Lung (tissue), 16 donors: ENCODE data around the gene SLIT1. TPM values are rescaled to one million over a fixed set of nuclear protein-coding genes. Genes with fewer than 3 reads are reported as not detected.
A peak's percentile ranks its signal among the peaks of the same experiment; 100 is the strongest.

Source experiments
- ATAC-seq: fragments of 200-7000 bp; cut with Tn5 transposase; one replicate; pipeline ENCODE4 v1.9.1; 2020; ENCODE audit warnings: moderate number of reproducible peaks; ENCODE audit not compliant: insufficient read depth, low FRiP score
- DNase-seq, 3 donors: peaks; one replicate each; pipeline ENCODE4 v3.0.0-alpha.2; 2013 to 2017
- H3K27ac ChIP-seq, 2 donors: one replicate each; pipeline ENCODE4 v1.5.1; 2013; ENCODE audit warnings: mild to moderate bottlenecking in 2 of 2, moderate library complexity in 2 of 2, control low read depth in 1 of 2, inconsistent platforms in 1 of 2, low read depth in 1 of 2, low read length in 1 of 2
- H3K27me3 ChIP-seq, 3 donors: one replicate each; pipeline ENCODE4 v1.5.1; 2013; ENCODE audit warnings: low read length in 2 of 3; ENCODE audit not compliant: control insufficient read depth in 3 of 3, insufficient read depth in 3 of 3
- H3K36me3 ChIP-seq, 4 donors: one replicate each; pipeline ENCODE4 v1.5.1; 2013; ENCODE audit warnings: low read length in 4 of 4, mild to moderate bottlenecking in 1 of 4, moderate library complexity in 1 of 4; ENCODE audit not compliant: control insufficient read depth in 4 of 4, insufficient read depth in 4 of 4
- H3K4me1 ChIP-seq, 5 donors: one replicate each; pipeline ENCODE4 v1.5.1; 2013; ENCODE audit warnings: low read length in 5 of 5, mild to moderate bottlenecking in 2 of 5, moderate library complexity in 1 of 5; ENCODE audit not compliant: control insufficient read depth in 5 of 5, insufficient read depth in 5 of 5
- H3K4me3 ChIP-seq: one replicate; pipeline ENCODE4 v1.5.1; 2013; ENCODE audit warnings: mild to moderate bottlenecking, control low read depth, moderate library complexity
- H3K9ac ChIP-seq, 2 donors: one replicate each; pipeline ENCODE4 v1.5.1; 2013; ENCODE audit warnings: low read length in 2 of 2, control low read depth in 1 of 2; ENCODE audit not compliant: insufficient read depth in 1 of 2
- H3K9me3 ChIP-seq, 4 donors: one replicate each; pipeline ENCODE4 v1.5.1; 2013; ENCODE audit warnings: low read length in 3 of 4, mild to moderate bottlenecking in 1 of 4, moderate library complexity in 1 of 4; ENCODE audit not compliant: control insufficient read depth in 4 of 4, insufficient read depth in 3 of 4
- WGBS, 2 donors: extraction: QIAGEN DNeasy Blood & Tissue Kit; methylation state at CpG; one replicate each; pipeline ENCODE4 v1.1.7; 2013; 5-methylcytosine and 5-hydroxymethylcytosine counted together
- long read RNA-seq, 5 donors: transcript quantifications; one replicate each; lab custom pipeline, GENCODE V29; 2026
- polyA plus RNA-seq, 2 donors: library from polyadenylated mRNA; stranded (reverse); fragments of 200-250 nt; gene quantifications; one replicate each; pipeline ENCODE4 v1.2.1, GENCODE V29; 2013
- total RNA-seq, 2 donors: library from RNA; depleted of rRNA in 1 of 2; stranded (reverse); fragments of >200 nt in 1 of 2; gene quantifications; one replicate each; pipeline ENCODE4 v1.2.1, GENCODE V29; 2014 to 2021
- TF ChIP-seq, protein P1 (sequence below): IDR thresholded peaks from 2 replicates; pipeline ENCODE4 v1.5.1; 2012; ENCODE audit warnings: mild to moderate bottlenecking; ENCODE audit errors: control extremely low read depth, extremely low read depth
- donor health status: control.
- donor health status: control.
- donor health status: Bipolar disorder and iron deficiency.
- donor health status: healthy.
- donor health status: DM: yes; HTN: yes; CAD: no.

The SLIT1 gene
- 1 to 10 TPM in 1 of 2 donors, under 1 TPM in 1; 0.74 to 5.6 TPM for total RNA-seq
- polyA plus RNA-seq, result under 1 TPM; 0.39 to 0.41 TPM
- long read RNA-seq, donor 1, result 0 reads
- long read RNA-seq, donor 2, result 0 reads
- long read RNA-seq, donor 3, result 0 reads
- long read RNA-seq, donor 4, result 0 reads
- long read RNA-seq, donor 5, result 0 reads

DNA sequence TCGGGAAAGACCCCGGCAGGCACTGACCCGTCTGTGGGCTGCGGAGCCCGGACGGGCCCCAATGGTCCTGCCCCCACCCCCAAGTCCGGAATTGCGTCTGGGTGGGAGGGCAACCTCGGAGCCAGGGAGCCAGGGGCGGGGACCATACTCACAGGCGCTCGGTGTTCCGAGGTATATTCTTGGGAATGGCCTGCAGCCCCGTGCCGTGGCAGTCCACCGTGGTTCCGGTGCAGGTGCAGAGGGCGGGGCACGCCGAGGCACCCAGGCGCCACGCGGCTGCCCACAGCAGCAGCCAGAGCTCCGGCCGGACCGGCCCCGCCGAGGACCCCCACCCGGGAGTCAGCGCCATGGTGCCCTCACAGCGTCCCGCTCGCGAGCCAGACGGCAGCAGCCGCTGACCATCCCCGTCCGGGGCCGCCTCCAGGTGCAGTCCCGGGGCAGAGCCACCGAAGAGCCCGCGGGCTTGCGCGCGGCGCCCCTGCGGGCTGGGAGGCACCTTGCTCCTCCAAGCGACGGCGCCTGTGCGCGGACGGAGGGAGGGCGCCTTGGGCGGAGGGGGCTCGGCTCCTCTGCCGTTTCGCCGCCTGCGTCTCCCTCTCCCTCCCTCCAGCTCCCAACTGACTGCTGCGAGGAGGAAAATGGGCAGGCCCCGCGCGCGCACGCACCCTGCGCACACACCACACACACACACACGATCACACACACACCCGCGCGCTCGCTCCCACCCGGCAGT is at the start of gene SLIT1:
Gene SLIT1, minus strand, starts transcription at position 634 of the 733 bp plus-strand sequence. Its CDS starts 285 bp downstream, at position 349.
- no peak within 1 kb of the TSS for H3K4me3 ChIP-seq

DNA sequence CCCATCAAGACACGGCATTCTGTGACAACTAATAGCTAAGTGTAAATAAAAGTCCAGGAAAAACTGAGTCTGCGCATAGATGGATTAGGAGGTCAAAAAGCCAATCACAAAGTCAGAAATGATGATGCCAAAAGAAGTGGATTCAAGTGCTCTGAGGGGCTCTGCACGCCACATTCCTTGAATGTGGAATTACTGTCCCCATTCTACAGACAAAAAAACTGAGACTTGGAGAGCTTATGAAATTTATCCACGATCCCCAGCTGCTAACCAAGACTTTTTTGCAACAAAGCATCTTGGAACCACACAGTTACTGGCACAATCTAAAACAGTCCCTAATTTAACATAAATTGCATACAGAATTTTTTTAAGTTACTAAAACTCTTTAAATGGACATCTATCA is 49.6 kb upstream of the SLIT1 start:
- Histone ChIP-seq H3K36me3 (peaks cover 0 to 5% (median 5%) of the 10 kb centered on the region in 4 donors), H3K4me1 (no peaks in the 10 kb centered on the region), H3K4me3 (no peak overlapping the region), H3K27me3 (no peaks in the 10 kb centered on the region), H3K27ac (no peak overlapping the region), H3K9me3 (no peaks in the 10 kb centered on the region), H3K9ac (no peak overlapping the region)
- ATAC-seq (no peak), DNase-seq (no peak)
- TF ChIP-seq, protein P1, sequence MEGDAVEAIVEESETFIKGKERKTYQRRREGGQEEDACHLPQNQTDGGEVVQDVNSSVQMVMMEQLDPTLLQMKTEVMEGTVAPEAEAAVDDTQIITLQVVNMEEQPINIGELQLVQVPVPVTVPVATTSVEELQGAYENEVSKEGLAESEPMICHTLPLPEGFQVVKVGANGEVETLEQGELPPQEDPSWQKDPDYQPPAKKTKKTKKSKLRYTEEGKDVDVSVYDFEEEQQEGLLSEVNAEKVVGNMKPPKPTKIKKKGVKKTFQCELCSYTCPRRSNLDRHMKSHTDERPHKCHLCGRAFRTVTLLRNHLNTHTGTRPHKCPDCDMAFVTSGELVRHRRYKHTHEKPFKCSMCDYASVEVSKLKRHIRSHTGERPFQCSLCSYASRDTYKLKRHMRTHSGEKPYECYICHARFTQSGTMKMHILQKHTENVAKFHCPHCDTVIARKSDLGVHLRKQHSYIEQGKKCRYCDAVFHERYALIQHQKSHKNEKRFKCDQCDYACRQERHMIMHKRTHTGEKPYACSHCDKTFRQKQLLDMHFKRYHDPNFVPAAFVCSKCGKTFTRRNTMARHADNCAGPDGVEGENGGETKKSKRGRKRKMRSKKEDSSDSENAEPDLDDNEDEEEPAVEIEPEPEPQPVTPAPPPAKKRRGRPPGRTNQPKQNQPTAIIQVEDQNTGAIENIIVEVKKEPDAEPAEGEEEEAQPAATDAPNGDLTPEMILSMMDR, result no peak
- WGBS, 2 donors, result 95 to 96% methylated on average over 4 of the region's 4 CpGs

More for the DNA sequence above, at the start of gene SLIT1:
- Histone ChIP-seq H3K36me3 (no peaks in the 10 kb centered on the region), H3K27ac (no peak within 1 kb of the TSS), H3K9me3 (peaks cover 0 to 3% (median 0%) of the 10 kb centered on the region in 4 donors), H3K27me3 (peaks cover 9 to 42% (median 22%) of the 10 kb centered on the region in 3 donors), H3K9ac (no peak within 1 kb of the TSS), H3K4me1 (peaks cover 0 to 21% (median 5%) of the 10 kb centered on the region in 5 donors)
- DNase-seq (peak in 2 of 3 donors; percentile 31 to 54), ATAC-seq (no peak)
- 1 to 2% methylated on average over 57 to 74 of the region's 74 CpGs for WGBS, 2 donors
- TF ChIP-seq, protein P1, result no peak

DNA sequence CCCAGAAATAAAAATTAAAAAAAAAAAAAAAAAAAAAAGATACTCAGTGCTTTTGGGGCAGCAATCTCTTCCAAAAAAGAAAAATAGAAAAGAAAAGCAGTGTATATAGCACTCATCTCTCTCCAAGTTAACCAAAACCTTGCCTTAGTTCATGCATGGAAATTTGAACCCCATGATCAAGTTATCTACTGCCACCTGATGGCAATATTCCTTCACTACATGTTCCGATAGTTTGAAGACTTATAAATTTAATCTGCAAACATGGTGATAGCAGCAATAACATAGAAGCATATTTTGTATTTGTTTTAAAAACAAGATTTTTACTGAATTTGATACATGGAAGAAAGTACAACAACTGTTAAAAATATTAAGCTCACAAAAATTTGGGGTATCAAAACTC is 48.6 kb upstream of the SLIT1 start:
- TF ChIP-seq, protein P1, result peak; percentile 18
- peaks cover 2 to 7% (median 5%) of the 10 kb centered on the region in 4 donors for H3K36me3 ChIP-seq
- H3K9me3 ChIP-seq, result no peaks in the 10 kb centered on the region
- no peak overlapping the region for H3K27ac ChIP-seq
- no peak overlapping the region for H3K9ac ChIP-seq
- DNase-seq (peak in 2 of 3 donors; percentile 62 to 72), ATAC-seq (no peak)
- no peak overlapping the region for H3K4me3 ChIP-seq
- H3K27me3 ChIP-seq, result no peaks in the 10 kb centered on the region
- 60 to 62% methylated on average over 1 of the region's 1 CpG for WGBS, 2 donors
- no peaks in the 10 kb centered on the region for H3K4me1 ChIP-seq
